GM12874 (cell line): ENCODE data around the gene ZNF511.
A peak's percentile ranks its signal among the peaks of the same experiment; 100 is the strongest.

ENCODE experiments used
- CTCF ChIP-seq: IDR thresholded peaks from 2 replicates; pipeline ENCODE4 v1.5.1; 2011; ENCODE audit warnings: low read depth, mild to moderate bottlenecking, control low read depth, low read length, moderate library complexity; ENCODE audit not compliant: insufficient read depth

Gene ZNF511

DNA sequence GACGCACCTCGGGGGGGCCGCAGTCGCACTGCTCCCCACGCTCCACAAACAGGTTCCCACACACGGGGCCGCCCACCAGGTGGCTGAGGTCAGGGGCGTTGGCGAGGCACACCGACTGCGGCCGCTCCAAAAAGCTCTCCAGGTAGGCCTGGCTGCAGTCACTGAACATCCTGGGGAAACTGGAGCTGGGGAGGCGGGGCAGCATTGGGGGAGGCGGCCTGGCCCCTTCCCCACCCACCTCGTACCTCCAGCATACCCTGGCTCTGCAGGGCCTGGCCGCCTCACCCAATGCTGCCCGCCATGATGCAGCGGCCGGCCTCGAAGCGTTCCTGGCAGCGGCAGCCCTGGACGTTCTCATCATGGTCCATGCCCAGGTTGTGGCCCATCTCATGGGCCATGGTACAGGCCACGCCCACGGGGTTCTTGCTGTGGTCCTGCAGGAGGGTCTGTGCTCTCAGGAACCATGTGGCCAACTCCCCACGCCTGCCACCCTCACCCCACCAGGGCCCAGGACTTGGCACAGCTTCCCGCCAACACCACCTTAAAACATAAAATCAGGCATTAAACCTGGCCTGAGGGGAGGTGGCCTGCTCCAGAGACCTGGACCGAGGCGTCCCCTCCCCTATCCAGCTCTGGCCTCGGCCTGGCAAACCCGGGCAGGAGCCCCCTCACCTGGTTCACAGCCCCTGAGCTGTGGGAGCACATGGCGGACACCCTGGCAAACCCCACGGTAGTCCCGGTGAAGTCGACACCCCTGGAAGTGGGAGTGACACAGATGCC is 37.0 kb upstream of the ZNF511 start:
- TF ChIP-seq CTCF: no peak

GRCh38 chr10:133272301-133272963 is 36.3 kb upstream of the ZNF511 start:
- TF ChIP-seq CTCF: no peak

GRCh38 chr10:133272964-133273420 is 35.7 kb upstream of the ZNF511 start:
- no peak for TF ChIP-seq CTCF

DNA sequence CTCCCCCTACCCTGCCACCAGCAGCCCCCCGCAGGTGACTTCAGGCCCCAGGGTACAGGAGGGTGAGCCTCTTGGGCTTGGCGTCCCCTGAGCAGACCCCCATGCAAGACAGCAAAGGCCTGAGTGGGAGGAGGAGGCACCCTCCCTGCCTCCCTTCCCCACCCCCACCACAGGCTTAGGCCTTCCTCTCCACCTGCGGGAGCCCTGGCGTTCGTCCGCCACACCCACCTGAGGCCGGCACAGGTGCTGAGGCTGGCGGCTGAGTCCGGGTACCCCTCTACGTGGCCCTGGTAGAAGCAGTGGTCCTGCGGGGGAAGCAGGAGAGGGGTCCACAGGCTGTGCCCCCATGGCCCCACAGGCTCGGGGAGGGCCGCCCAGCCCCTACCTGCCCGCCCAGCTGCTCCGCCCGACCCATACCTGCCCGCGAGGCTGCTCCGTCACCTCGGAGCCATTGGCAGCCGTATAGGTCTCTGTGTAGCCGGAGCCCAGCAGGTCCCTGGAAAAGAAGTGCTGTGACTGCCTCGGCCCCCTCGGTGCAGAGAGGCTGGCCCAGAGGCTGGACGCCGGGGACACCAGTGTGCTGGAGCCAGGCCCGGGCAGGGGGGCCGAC is 35.1 kb upstream of the ZNF511 start:
- TF ChIP-seq CTCF: no peak

GRCh38 chr10:133274751-133275683 is 33.7 kb upstream of the ZNF511 start:
- no peak for TF ChIP-seq CTCF

DNA sequence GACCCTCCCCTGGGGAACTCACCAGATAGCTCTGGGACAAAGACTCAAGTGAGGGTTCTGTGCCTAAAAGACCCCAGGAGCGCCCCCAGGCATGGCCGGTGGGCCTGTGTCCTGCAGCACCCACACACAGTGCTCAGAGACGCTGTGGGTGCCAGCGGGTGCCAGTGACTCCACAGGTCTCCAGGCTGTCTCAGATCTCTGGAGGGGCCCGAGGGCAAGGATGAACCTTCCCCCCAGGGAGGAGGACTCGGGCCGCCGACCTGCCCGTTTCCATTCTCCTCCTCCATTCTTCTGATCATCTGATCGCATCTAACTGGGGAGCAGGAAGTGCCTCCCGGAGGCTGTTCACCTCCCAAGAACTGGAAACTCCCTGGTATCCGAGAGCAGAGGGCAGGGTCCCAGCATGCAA is 33.0 kb upstream of the ZNF511 start:
- TF ChIP-seq CTCF: peak; percentile 68
